Cerebellar cortex (tissue), 1 donor: ENCODE results near the gene HAUS3.
A peak's percentile ranks its signal among the peaks of the same experiment; 100 is the strongest.
"Not testable (repeated sequence)": the region's sequence is repeated elsewhere in the genome, so short reads cannot be mapped to it uniquely, and the experiment has no call there.

Experiments used
- DNase-seq: peaks from one replicate; pipeline ENCODE4 v3.0.0-alpha.2; 2015; ENCODE audit warnings: low spot score

The HAUS3 gene

DNA sequence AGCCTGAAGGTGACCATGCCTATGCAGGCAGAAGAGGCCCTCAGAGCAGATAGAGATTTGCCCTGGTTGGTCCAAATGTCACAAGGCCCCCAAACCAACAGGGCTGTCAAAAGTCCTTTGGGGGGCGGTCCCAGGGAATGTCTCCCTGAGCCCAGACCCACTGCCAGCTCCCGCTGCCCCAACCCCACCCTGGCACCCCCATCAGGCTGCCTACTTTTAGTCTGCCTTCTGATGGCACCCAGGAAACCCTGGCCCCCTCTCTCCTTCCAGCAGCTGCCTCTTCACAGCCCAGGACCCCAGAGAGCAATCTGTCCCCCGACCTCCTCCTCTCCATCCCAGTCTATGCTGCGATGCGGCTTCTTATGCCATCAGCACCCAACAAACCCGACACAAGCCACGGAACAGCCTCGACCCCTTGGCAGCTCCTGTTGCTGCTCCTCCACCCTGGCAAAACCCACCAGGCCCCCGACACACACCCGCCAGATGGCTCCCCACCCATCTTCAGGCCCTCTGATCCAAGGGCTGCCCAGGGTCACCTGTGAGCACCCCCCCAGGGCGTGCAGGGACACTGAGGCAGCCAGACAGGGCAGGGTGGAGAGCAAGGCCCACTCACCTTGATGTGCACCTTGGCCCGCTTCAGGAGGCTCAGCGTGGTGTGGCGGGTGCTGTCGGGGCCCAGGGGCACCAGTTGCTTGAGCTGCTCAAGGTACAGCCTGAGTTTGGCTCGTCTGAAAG lies 10.0 kb upstream of the HAUS3 start:
- DNase-seq: no peak

DNA sequence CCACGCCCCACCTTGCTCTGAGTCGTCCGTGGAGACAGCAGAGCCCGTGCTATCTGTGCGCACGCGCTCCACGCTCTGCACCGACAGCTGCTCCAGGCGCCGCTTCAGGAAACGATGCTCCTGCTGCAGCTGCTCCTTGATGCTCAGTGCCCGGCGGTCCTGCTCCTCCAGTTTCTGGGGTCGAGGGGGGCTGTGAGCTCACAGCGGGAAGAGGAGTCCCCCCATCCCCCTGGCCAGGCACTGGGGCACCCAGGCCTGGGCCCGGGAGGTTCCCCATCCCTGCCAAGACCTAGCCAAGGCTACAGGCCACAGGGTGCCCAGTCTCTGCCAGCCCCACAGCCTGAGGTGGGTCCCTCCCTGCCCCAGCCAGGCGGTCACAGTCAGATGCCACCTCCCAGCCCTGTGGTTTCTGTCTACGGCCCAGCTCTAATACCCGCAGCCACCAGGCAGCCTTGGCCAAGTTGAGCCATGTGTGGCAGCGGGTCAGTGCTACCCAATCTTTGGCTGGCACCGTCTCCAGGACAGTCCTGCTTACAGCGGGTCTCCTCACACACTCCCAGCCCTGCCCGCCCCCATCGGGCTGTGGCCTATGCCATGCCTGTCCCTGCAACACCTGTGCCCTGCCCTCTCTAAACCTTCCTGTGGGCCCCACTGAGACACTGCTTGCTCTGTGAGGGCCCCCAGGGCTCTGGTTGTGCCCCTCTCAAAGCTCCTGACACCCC lies 9.3 kb upstream of the HAUS3 start:
- DNase-seq: peak; percentile 38

DNA sequence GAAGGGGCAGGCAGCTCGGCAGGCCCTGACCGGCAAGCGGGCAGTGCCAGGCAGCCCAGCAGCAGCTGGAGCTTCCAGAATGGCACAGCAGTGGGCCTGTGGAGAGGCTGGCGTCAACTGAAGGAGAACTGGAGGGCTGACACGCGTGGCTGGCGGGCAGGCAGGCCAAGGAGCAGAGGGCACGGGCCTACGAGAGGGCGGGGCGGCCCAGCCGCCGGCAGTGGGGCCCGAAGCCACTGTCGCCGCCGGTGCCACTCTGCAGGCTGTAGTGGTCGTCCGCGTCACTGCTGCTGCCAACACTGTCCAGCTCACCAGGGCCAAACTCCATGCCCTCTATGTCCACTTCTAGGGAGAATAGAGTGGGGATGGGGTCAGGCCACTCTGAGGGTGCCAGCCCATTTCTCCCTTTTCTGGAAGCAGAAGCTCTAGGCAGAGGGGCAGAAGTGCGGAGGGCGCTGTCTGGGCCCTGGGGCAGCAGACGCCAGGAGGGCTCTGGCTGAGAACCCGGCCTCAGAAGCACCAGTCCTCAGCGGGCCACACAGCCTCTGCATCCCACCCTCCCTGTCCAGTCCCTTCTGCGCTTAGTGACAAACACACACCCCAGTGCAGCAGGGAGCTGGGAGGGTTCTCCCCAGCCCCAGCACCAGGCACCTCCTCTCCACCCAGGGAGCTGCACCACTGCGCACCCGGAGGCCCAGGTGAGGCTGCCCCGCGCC lies 8.6 kb upstream of the HAUS3 start:
- DNase-seq: no peak

DNA sequence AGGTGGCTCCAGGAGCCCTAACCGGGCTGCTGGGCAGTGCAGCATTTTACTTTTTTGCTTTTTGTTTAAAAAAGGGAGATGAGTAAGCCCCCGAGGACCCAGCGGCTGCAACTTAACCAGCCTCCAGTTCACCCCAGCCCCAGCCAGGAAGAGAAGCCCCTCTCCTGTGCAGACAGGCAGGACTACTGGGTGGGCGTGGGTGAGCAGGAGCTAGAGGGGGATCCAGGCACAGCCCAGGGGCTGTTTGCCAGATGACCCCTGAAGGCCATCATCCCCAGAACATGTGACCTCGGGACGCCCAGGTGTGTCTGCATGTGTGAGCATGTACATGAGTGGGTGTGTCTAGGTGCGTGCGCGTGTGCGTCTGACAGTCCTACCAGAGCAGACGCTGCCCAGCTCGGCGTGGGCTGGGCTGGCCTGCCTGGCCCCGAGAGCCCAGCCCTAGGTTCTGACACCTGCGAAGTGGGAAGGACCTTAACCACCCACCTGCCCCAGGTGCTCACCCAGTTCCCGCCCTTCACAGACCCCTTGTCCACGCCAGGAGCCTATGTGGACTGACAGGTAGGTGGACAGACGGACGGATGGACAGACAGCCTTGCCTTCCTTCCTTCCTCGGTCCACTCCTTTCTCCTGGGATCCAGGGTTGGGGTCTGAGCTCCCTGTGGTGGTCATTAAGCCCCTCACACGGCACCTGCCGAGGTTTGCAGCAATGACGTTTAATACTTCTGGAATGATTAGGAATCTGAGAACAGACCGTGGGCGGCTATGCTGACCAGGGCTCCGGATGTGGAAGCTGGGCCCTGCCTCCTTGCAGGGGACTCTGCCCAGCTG lies 7.8 kb upstream of the HAUS3 start:
- no peak for DNase-seq

DNA sequence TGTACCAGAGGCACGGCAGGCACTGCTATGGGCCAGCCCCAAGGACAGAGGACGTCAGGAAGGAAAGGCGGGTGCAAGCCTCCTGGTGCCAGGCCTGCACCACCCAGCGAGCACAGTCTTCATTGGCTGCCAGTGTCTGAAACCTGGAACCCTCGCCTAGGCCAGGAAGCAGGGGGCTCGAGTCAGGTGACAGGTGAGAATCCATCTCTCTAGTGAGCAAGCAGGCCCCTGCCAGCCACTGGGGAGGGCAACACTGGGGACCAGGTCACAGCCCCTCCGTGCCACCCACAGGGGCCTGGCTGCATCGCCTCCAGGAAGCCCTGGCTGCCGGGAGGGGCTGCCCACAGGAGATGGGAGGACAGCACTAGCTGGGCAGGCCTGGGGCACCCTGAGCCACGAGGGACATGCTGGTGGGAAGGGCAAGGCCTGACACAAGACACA lies 6.9 kb upstream of the HAUS3 start:
- no peak for DNase-seq

DNA sequence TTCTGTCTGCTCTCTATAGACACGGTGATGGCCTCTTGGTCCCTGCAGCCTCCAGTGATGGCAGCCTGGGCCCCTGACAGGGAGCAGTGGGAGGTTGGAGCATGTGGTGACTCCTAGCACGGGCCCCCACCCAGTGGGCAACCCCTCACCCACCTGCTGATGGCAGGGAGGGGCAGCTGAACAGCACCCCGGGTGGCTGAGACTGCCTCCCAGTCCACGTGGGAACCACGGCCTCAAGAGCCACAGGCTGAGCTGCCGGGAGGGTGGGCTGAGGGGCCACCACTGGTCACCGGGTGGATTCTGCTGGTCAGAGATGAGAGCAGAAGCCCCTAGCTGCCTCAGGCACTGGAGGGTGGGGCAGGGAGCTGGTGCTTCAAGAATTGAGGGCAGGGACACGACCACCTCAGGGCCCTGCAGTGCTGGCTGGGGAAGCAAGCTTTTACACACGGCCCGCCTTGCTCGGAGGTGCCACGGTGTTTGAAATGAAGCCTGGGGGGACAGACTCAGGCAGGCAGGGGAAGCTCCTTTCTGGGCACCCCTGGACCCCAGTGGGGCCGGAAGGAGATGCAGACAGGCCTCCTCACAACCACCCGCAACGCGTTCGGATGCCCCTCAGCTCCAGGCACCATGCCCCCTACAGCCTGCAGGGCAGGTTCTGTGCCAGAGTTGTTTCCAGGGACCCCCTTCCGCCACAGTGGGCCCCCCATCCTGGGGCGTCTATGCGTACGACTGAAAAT lies 6.3 kb upstream of the HAUS3 start:
- no peak for DNase-seq

DNA sequence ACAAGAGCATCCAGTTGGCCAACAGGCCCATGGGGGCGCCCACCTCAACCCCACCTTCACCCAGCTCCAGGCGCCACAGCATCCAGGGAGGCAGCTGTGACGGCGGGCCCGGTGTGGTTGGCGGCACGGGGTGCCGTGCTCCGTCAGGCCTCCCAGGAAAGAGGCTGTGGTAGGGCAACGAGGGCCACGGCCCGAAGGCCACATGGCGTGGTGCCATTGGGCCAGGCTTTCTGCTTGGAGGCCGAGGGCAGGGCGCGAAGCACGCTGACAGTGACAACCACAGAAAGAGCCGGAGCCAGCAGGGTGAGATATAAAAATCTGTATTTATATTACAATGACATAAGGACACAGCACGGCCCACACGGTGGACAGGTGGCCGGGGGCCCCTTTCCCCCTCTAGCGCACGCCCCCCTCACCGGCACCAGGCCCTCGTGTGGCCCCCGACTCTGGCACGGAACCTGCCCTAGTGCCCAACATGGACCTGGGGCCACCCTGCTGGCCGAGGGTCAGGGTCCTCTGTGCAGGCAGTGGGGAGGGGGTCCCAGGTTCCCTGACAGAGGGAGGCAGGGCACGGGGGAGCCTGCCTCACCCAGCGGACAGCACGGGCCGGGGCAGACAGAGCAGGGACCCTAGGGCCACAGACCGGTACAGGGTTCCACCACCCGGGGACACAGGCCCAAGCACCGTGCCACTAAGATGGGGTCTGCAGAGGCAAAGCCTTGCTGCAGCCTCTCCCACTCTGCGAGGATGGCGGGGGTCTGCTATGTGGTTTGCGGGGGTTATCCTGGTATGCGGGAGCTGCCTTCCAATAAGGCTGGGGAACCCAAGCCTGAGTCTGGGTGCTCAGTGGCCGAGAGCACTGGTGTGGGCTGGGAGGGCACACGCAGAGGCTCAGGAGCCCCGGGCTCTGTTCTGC lies 5.5 kb upstream of the HAUS3 start:
- no peak for DNase-seq

DNA sequence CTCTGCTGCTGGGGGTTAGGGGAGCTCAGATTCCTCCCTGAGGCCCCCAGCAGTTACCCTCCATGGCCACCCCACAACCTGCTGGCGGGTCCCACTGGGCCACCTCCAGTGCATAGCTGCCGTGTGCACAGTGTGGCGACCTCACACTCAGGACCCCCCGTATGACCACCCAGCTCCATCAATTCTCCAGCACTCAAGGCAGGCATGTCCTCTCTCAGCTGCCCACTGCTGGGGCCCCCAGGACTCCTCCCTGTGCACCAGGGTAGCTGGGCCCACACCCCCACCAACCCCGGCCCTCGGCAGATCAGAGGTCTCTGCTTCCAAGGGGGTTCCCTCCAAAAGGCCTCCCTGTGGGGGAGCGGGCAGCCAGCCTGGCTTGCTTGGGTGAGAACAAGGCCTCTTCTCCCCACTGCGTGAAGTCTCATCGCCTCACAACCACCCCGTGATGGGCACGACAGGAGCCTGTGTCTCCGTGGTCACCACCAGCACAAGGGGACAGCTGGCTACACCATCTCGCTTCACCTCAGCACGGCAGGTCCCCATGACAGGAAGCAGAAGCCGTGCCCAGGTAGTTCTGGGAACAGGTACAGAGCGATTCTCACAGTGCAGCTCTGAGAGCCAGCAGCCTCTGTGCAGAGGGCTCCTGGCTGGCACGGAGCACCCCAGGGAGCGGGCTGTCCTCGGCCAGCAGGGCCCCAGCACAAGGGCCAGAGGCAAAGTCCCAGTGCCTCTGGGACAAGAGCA lies 4.6 kb upstream of the HAUS3 start:
- peak; percentile 37 for DNase-seq

DNA sequence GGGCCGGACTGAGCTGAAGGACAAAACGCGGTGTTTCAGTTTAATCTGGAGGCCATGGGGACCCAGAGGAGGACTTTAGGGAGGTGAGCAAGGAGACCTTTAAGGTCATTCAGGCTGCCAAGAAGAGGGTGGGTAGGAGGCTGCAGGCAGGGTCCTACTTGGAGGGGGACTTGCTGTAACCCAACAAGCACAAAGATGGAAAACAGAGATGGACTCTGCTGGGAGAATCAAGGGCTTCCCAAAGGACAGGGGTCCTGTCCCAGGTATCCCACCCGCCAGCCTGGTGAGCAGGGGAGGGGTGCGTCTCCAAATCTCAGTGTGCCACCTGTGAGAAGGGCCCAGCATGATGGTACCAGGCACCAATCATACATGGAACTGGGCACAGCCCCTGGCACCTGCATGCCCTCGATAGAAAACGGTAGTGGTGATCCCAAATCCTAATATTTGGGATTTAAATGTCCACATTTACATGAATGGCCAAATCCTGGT lies 3.9 kb upstream of the HAUS3 start:
- DNase-seq: no peak

DNA sequence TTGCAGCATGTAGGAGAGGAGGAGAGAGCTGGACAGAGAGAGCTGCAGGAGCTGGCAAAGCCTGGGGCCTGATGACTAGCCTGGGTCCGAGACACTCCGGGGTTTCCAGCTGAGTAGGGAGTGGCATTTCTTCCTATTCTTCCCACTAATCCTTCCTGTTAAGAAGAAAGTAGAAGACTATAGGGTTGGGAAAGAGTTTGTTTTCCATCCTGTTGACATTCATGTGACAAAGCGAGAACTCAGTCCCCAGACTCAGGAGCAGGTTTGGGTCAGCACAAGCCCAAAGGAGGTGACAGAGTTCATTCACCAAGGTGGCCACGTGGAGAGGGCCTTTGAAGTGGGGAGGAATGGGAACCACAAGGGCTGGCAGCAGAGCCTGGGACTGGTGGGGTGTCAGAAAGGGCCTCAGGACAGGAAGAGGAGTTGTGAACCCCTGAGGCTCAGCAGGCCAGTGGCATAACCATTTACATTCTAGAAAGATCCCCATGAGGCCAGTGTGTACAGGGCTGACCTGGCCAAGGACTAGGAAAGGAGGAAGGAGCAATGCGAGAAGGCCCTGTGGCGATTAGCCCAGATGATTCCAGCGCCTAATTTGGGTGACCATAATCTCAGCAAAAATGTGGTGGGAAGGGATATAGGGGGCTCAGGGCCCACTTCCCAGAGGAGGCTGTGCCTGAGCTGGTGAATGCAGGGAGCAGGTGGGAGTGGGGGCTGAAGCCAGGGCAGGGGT lies 3.3 kb upstream of the HAUS3 start:
- no peak for DNase-seq

DNA sequence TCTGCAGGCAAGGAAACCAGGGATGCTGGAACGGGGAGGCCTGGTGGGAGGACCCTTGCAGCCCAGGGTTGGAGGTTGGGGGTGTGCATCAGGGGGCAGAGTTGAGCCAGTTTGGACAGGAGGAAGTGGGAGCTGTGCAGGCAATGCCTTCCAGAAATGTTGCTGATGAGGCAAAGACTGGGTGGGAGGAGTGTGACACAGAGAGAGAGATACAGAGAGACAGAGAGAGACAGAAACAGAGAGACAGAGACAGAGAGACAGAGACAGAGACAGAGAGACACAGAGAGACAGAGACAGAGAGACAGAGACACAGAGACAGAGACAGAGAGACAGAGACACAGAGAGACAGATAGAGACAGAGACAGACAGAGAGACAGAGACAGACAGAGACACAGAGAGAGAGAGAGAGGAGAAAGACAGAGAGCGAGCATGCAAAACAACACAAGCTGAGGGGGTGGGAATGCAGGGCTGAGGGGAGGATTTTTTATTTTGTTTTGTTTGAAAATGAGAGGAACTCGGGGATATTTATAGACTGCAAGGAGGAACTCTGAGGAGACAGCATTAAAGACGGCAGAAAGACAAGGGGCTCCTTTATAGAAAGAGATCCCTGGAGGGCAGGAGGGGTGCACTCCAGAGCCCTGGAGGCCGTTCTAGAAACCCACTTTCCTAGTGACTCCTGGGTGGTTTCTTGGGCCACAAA lies 1.9 kb upstream of the HAUS3 start:
- DNase-seq: peak; percentile 63

DNA sequence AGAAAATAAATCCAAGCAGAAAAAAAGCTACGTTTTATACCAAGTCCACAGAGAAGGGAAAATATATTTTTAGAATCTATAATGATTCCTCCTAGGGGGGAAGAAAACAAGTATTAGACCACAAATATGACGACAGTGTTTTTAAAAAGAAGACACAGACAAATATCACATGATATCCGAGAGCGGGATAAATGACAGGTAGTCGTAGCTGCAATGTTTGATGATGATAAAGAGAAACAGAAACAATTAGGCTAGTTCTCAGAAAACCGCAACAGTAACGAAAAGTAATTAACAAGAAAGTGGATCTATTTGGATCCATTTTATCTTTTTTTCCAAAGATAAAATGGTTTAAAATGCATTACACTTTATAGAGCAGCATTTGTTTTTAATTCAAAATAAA lies 918 bp downstream of the HAUS3 start:
- DNase-seq: no peak

DNA sequence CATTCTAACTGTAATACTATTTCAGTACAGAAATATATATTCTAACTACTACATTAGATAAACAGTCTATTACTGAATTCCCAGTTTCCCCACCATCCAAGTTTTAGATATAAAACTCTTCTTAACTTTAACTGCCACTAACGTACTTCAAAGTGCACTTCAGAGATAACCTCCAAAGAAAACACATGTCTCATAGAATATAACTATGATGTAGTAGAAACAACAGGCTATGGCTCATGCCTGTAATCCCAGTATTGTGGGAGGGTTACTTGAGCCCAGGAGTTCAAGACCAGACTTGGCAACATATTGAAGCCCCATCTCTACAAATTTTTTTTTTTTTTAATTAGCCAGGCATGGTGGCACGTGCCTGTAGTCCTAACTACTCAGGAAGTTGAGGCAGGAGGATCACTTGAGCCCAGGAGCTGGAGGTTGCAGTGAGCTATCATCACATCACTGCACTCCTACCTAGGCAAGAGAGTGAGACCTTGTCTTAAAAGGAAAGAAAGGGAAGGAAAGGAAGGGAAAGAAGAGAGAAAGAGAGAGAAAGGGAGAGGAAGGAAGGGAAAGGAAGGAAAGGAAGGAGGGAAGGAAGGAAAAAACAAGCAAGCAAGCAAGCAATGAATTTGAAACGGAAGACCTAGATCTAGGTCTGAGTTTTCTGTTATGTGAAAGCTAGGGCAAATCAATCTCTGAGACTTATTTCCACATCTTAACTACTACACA lies 4.8 kb downstream of the HAUS3 start:
- DNase-seq: no peak

DNA sequence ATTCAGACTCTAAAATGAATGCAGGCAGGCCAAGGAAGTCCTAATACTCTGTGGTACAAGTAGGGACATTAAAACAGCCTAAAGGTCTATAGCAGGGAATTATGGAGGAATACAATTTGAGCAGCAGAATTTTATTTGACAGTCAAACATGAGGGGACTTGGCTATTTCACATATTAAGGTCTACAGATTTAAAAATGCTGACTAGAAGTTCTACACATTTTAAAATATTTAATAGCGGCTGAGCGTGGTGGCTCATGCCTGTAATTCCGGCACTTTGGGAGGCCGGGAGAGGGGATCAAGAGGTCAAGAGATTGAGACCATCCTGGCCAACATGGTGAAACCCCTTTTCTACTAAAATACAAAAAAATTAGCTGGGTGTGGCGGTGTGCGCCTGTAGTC lies 10.8 kb downstream of the HAUS3 start:
- no peak for DNase-seq

DNA sequence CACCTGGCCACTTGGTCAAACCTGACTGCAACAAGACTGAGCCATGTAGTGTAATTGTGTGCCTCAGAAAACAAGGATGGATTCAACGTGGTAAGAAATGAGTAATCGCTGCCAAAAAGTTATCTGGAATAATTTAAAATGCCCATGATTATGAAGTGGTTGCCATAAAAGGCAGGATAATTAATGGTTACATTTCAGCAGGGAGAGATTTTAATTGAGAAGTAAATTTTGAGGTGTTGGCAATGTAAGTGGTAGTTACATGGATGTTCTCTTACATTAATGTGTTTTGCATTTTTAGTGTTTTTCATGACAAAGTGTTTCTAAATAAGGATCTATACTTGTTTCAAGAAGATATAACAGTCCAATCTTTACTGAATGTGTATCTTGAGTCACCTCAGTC lies 15.7 kb downstream of the HAUS3 start:
- no peak for DNase-seq

DNA sequence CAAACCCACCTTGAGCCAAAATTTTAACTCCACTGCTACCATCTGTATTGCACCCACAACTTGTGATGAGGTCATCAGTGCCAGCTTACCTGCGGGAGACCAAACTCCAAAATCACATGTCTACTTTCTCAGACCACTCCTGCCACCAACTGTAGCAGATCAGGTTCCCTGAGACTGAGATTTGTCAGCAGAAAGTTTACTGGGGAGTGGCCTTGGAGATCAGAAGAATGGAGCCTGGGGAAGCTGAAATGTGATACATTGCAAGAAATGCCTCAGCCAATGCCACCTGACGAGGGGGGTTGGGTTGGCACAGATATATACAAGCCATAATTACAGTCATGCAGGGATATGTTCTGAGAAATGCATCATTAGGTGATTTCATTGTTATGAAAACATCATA lies 19.1 kb downstream of the HAUS3 start:
- no peak for DNase-seq

DNA sequence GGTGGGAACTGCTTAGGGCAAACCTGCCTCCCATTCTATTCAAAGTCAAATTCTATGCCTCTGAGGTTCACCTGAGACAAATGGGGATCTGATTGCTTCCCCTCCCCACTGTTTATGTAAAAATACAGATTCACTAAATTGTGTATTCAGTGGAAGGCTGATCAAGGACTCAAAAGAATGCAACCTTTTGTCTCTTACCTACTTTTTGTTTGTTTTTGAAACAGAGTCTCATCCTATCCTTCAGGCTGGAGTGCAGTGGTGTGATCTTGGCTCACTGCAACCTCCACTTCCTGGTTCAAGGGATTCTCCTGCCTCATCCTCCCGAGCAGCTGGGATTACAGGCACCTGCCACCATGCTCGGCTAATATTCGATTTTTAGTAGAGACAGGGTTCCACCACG lies 20.5 kb downstream of the HAUS3 start:
- not testable (repeated sequence) for DNase-seq
